GM18498 (cell line): Measurements from ENCODE around the gene KLHDC1.
A peak's percentile ranks its signal among the peaks of the same experiment; 100 is the strongest.
"Not testable (repeated sequence)": the region's sequence is repeated elsewhere in the genome, so short reads cannot be mapped to it uniquely, and the experiment has no call there.

Source experiments
- ATAC-seq: cut with Tn5 transposase; IDR thresholded peaks from one replicate; pipeline ENCODE4 v1.9.1; 2021; ENCODE audit warnings: mild to moderate bottlenecking, moderate library complexity; ENCODE audit not compliant: unreplicated experiment

KLHDC1 gene

GRCh38 chr14:49721733-49722435 is 29.0 kb downstream of the KLHDC1 start:
- not testable (repeated sequence) for ATAC-seq

GRCh38 chr14:49727171-49727570 is 34.3 kb downstream of the KLHDC1 start:
- ATAC-seq = no peak

- ATAC-seq = no peak
These were observed 40.0 kb downstream of the KLHDC1 start for GRCh38 chr14:49732896-49733295.

- no peak for ATAC-seq
These were observed 40.9 kb downstream of the KLHDC1 start for GRCh38 chr14:49733836-49734235.

GRCh38 chr14:49735669-49736068 is 42.7 kb downstream of the KLHDC1 start:
- not testable (repeated sequence) for ATAC-seq

- no peak for ATAC-seq
These were observed 52.3 kb downstream of the KLHDC1 start for GRCh38 chr14:49745191-49745590.

GRCh38 chr14:49746476-49746875 is 53.6 kb downstream of the KLHDC1 start:
- ATAC-seq = not testable (repeated sequence)

- no peak for ATAC-seq
These were observed 61.7 kb downstream of the KLHDC1 start for GRCh38 chr14:49754570-49755097.

GRCh38 chr14:49755378-49755777 is 62.5 kb downstream of the KLHDC1 start:
- ATAC-seq = no peak

- no peak for ATAC-seq
These were observed 69.1 kb downstream of the KLHDC1 start for GRCh38 chr14:49761839-49762551.

- no peak for ATAC-seq
These were observed 73.9 kb downstream of the KLHDC1 start for GRCh38 chr14:49766839-49767238.

- ATAC-seq = no peak
These were observed 74.3 kb downstream of the KLHDC1 start for GRCh38 chr14:49767270-49767570.

- peak; percentile 94 for ATAC-seq
These were observed 74.8 kb downstream of the KLHDC1 start, which contains the start of gene KLHDC2 for GRCh38 chr14:49767571-49768300. Gene KLHDC2 (plus strand): TSS chr14:49768153. CDS start chr14:49768469, 316 bp downstream.

- peak; percentile 29 for ATAC-seq
These were observed 75.6 kb downstream of the KLHDC1 start for GRCh38 chr14:49768301-49769121.

- no peak for ATAC-seq
These were observed 76.3 kb downstream of the KLHDC1 start for GRCh38 chr14:49769171-49769570.

GRCh38 chr14:49769581-49770211 is 76.8 kb downstream of the KLHDC1 start:
- no peak for ATAC-seq

- no peak for ATAC-seq
These were observed 77.4 kb downstream of the KLHDC1 start for GRCh38 chr14:49770212-49770817.

GRCh38 chr14:49771691-49772090 is 78.8 kb downstream of the KLHDC1 start:
- not testable (repeated sequence) for ATAC-seq

- no peak for ATAC-seq
These were observed 81.2 kb downstream of the KLHDC1 start for GRCh38 chr14:49774106-49774505.

GRCh38 chr14:49778421-49778820 is 85.5 kb downstream of the KLHDC1 start:
- ATAC-seq = no peak
